H1 (cell line): ENCODE measurements around the gene NUSAP1. TPM values are rescaled to one million over a fixed set of nuclear protein-coding genes. Genes with fewer than 3 reads are reported as not detected.
"Not testable (repeated sequence)": the region's sequence is repeated elsewhere in the genome, so short reads cannot be mapped to it uniquely, and the experiment has no call there.

Source experiments
- CTCF ChIA-PET: fragments of 300-600 bp; sonication (Branson Sonifier 250); formaldehyde crosslinking; loops from one replicate; lab custom pipeline; 2021; ENCODE audit not compliant: partially characterized antibody; lab: Charles Lee
- POLR2A ChIA-PET: fragments of 300-600 bp; sonication (Branson Sonifier 250); formaldehyde crosslinking; loops from one replicate; lab custom pipeline; 2021; ENCODE audit warnings: inconsistent platforms; ENCODE audit not compliant: partially characterized antibody; lab: Charles Lee
- DNase-seq, 2 experiments: peaks; one replicate each; pipeline versions ENCODE4 v3.0.0 to v3.0.0-alpha.2; 2010 to 2022; ENCODE audit warnings: low spot score in 2 of 2, low read depth in 1 of 2, mixed read lengths in 1 of 2
- FAIRE-seq: peaks from 2 replicates; lab custom pipeline; 2011; peaks lifted over from hg19 to GRCh38; lab: Jason Lieb, UNC
- H2AFZ ChIP-seq: 2 replicates; pipeline ENCODE4 v1.8.1; 2012; ENCODE audit warnings: low read length, inconsistent platforms
- H2AK5ac ChIP-seq: 2 replicates; pipeline ENCODE4 v1.6.1; 2013; ENCODE audit warnings: low read depth, low read length
- H2BK120ac ChIP-seq: replicated peaks from 2 replicates; pipeline ENCODE3; 2013; ENCODE audit warnings: low read depth, low read length, inconsistent platforms
- H2BK12ac ChIP-seq: 2 replicates; pipeline ENCODE4 v1.6.1; 2013; ENCODE audit warnings: low read depth, low read length
- H2BK15ac ChIP-seq: 2 replicates; pipeline ENCODE4 v1.6.1; 2013; ENCODE audit warnings: low read length
- H2BK20ac ChIP-seq: 2 replicates; pipeline ENCODE4 v1.6.1; 2013; ENCODE audit warnings: low read length
- H2BK5ac ChIP-seq: 2 replicates; pipeline ENCODE4 v1.6.1; 2013; ENCODE audit warnings: low read depth, low read length
- H3K14ac ChIP-seq: 2 replicates; pipeline ENCODE4 v1.6.1; 2013; ENCODE audit warnings: inconsistent platforms; ENCODE audit not compliant: insufficient read length
- H3K18ac ChIP-seq: 2 replicates; pipeline ENCODE4 v1.6.1; 2013; ENCODE audit warnings: low read length; ENCODE audit errors: extremely low read depth
- H3K23ac ChIP-seq: 2 replicates; pipeline ENCODE4 v1.6.1; 2013; ENCODE audit warnings: inconsistent platforms; ENCODE audit not compliant: insufficient read length
- H3K23me2 ChIP-seq: 2 replicates; pipeline ENCODE4 v1.6.1; 2013; ENCODE audit warnings: low read depth, low read length
- H3K27ac ChIP-seq: 2 replicates; pipeline ENCODE4 v1.6.1; 2011; ENCODE audit warnings: low read depth, low read length, inconsistent platforms
- H3K27me3 ChIP-seq, 4 experiments: replicated peaks in 1 of 4; 1 replicate in 1 of 4; 2 replicates in 3 of 4; pipeline versions ENCODE4 v1.6.1 to v1.8.1; 2011 to 2013; ENCODE audit warnings: low read length in 3 of 4, mild to moderate bottlenecking in 3 of 4, inconsistent platforms in 2 of 4, mixed read lengths in 2 of 4, moderate library complexity in 1 of 4; ENCODE audit not compliant: control insufficient read depth in 3 of 4, insufficient read depth in 3 of 4; ENCODE audit errors: extremely low read depth in 1 of 4
- H3K36me3 ChIP-seq, 4 experiments: 2 replicates each; pipeline versions ENCODE4 v1.6.1 to v1.8.1; 2011 to 2013; ENCODE audit warnings: mild to moderate bottlenecking in 4 of 4, low read length in 3 of 4, moderate library complexity in 2 of 4, control low read depth in 1 of 4, inconsistent platforms in 1 of 4; ENCODE audit not compliant: insufficient read depth in 4 of 4, control insufficient read depth in 2 of 4
- H3K4ac ChIP-seq: replicated peaks from 2 replicates; pipeline ENCODE3; 2013; ENCODE audit warnings: low read length, low read depth, mixed read lengths, inconsistent platforms; ENCODE audit not compliant: insufficient read length
- H3K4me1 ChIP-seq, 4 experiments: replicated peaks in 1 of 4; 1 replicate in 1 of 4; 2 replicates in 3 of 4; pipeline versions ENCODE4 v1.6.1 to v1.8.1; 2011 to 2013; ENCODE audit warnings: low read length in 3 of 4, inconsistent platforms in 2 of 4, mixed read lengths in 1 of 4; ENCODE audit not compliant: insufficient read depth in 4 of 4, control insufficient read depth in 3 of 4
- H3K4me2 ChIP-seq, 2 experiments: 2 replicates each; pipeline versions ENCODE4 v1.6.1 to v1.8.1; 2011 to 2013; ENCODE audit warnings: low read depth in 2 of 2, low read length in 2 of 2, control low read depth in 1 of 2, inconsistent platforms in 1 of 2, mild to moderate bottlenecking in 1 of 2; ENCODE audit not compliant: insufficient read depth in 1 of 2
- H3K4me3 ChIP-seq, 4 experiments: fragments of 200-600, 300-600 bp in 1 of 4; sonication (generic), shearing (Covaris generic), sonication (Bioruptor Twin) in 1 of 4; 2 replicates each; pipeline versions ENCODE4 v1.5.1 to v1.8.1; 2011 to 2016; ENCODE audit warnings: low read length in 4 of 4, low read depth in 3 of 4, control low read depth in 2 of 4, inconsistent platforms in 2 of 4, mild to moderate bottlenecking in 2 of 4, mixed read lengths in 1 of 4, moderate library complexity in 1 of 4; ENCODE audit not compliant: insufficient read depth in 2 of 4; ENCODE audit errors: extremely low read depth in 1 of 4
- H3K56ac ChIP-seq: replicated peaks from 2 replicates; pipeline ENCODE3; 2013; ENCODE audit warnings: low read depth, mild to moderate bottlenecking, mixed read lengths, low read length, inconsistent platforms; ENCODE audit not compliant: insufficient read length
- H3K79me1 ChIP-seq: 2 replicates; pipeline ENCODE4 v1.6.1; 2013; ENCODE audit warnings: low read depth, low read length, control low read depth
- H3K79me2 ChIP-seq, 2 experiments: 2 replicates each; pipeline versions ENCODE4 v1.6.1 to v1.8.1; 2012 to 2013; ENCODE audit warnings: low read length in 2 of 2, mild to moderate bottlenecking in 2 of 2, inconsistent platforms in 1 of 2; ENCODE audit not compliant: insufficient read depth in 2 of 2, control insufficient read depth in 1 of 2
- H3K9ac ChIP-seq, 4 experiments: replicated peaks in 1 of 4; 1 replicate in 1 of 4; 2 replicates in 3 of 4; pipeline versions ENCODE4 v1.6.1 to v1.8.1; 2011 to 2013; ENCODE audit warnings: low read depth in 3 of 4, low read length in 3 of 4, control low read depth in 2 of 4, mild to moderate bottlenecking in 2 of 4, moderate library complexity in 2 of 4, inconsistent platforms in 1 of 4; ENCODE audit errors: extremely low read depth in 1 of 4
- H3K9me3 ChIP-seq, 2 experiments: 2 replicates each; pipeline versions ENCODE4 v1.6.1 to v1.8.1; 2012 to 2013; ENCODE audit warnings: mild to moderate bottlenecking in 2 of 2, moderate library complexity in 2 of 2, control low read depth in 1 of 2, inconsistent platforms in 1 of 2, low read depth in 1 of 2, low read length in 1 of 2, mixed read lengths in 1 of 2; ENCODE audit not compliant: insufficient read depth in 2 of 2
- H4K20me1 ChIP-seq, 2 experiments: replicated peaks in 1 of 2; 2 replicates each; pipeline versions ENCODE3 to v1.8.1; 2011 to 2013; ENCODE audit warnings: inconsistent platforms in 2 of 2, low read length in 2 of 2, mild to moderate bottlenecking in 1 of 2; ENCODE audit not compliant: insufficient read depth in 2 of 2, control insufficient read depth in 1 of 2
- H4K5ac ChIP-seq: 2 replicates; pipeline ENCODE4 v1.6.1; 2013; ENCODE audit warnings: low read length, low read depth, mixed read lengths, inconsistent platforms; ENCODE audit not compliant: insufficient read length
- H4K8ac ChIP-seq: 2 replicates; pipeline ENCODE4 v1.8.0; 2013; ENCODE audit warnings: mild to moderate bottlenecking, moderate library complexity, low read length, inconsistent platforms; ENCODE audit not compliant: insufficient read depth; ENCODE audit errors: extremely low read depth
- H4K91ac ChIP-seq: replicated peaks from 2 replicates; pipeline ENCODE3; 2013; ENCODE audit warnings: low read length, mixed read lengths, inconsistent platforms; ENCODE audit not compliant: insufficient read length
- WGBS, 2 experiments: shearing (Covaris generic) in 1 of 2; methylation state at CpG; one replicate each; pipeline versions ENCODE4 v1.1.6 to v1.1.7; 2013 to 2015; ENCODE audit warnings: low lambda C conversion rate in 2 of 2, mixed read lengths in 2 of 2, inconsistent platforms in 1 of 2, low coverage in 1 of 2, missing lambda C conversion rate in 1 of 2; ENCODE audit not compliant: insufficient replicate concordance in 2 of 2, insufficient coverage in 1 of 2, insufficient read length in 1 of 2; ENCODE audit errors: extremely low coverage in 1 of 2, missing lambda C conversion rate in 1 of 2; 5-methylcytosine and 5-hydroxymethylcytosine counted together
- polyA plus RNA-seq, 7 experiments: library from polyadenylated mRNA; depleted of rRNA in 3 of 7; stranded (reverse) in 5 of 7; unstranded in 2 of 7; fragments of >200 nt in 5 of 7; fragments of 200-250 nt in 2 of 7; gene quantifications; 1 replicate in 5 of 7; 2 replicates in 1 of 7; 4 replicates in 1 of 7; pipeline versions ENCODE4 v1.2.1 to v1.2.3, GENCODE V29; 2011 to 2013; ENCODE audit warnings: missing spikeins in 2 of 7, mixed read lengths in 2 of 7
- total RNA-seq: library from RNA; stranded (reverse); fragmentation: NEBNext Ultra II Directional; extraction: Animal tissue kit (Norgen Biotek cat#: 25700); gene quantifications from 2 replicates; pipeline ENCODE4 v1.2.1, GENCODE V29; 2021

NUSAP1 gene
- total and polyA plus RNA-seq, 2 of the 8 experiments (the other 6 are each of a cell fraction or from before 2014, with no cell fraction given) = 60.8 to 144 TPM

DNA sequence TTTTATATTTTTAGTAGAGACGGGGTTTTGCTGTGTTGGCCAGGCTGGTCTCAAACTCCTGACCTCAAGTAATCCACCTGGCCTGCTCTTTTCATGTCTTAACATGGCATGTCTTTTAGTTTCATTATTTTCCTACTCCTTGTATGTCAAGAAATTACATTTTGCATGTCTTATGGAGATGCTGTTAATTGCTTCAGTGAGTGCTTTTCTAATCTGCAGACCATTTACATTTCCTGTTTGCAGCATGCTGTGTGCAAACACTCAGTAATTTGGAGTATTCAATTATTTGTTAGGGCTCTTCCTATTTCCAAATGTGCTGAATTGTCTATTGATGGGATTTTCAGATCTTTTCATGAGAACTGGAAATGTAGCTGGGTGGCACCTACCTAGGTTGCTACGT, 31.5 kb upstream of the NUSAP1 start:
- not testable (repeated sequence) for H2BK12ac ChIP-seq, H2BK120ac ChIP-seq, H2BK5ac ChIP-seq, H3K23me2 ChIP-seq, H3K18ac ChIP-seq, DNase-seq, H4K8ac ChIP-seq, H3K14ac ChIP-seq, H3K56ac ChIP-seq, FAIRE-seq, H3K4me2 ChIP-seq, H3K79me2 ChIP-seq, H3K4ac ChIP-seq, H3K27ac ChIP-seq, H2BK15ac ChIP-seq, H4K91ac ChIP-seq, H3K23ac ChIP-seq, H3K9me3 ChIP-seq, H3K27me3 ChIP-seq, H3K79me1 ChIP-seq, H2AK5ac ChIP-seq, H3K9ac ChIP-seq, H2AFZ ChIP-seq, H2BK20ac ChIP-seq, H3K4me3 ChIP-seq, H4K5ac ChIP-seq
- H3K4me1 ChIP-seq = peaks cover 0 to 11% (median 2%) of the 10 kb centered on the region in 4 experiments; a peak in 3 of 7 replicates
- ChIA-PET CTCF (interaction anchor here (0.9 to 1.5 kb wide), 3 partner anchors 10 to 32 kb away, joined by 3 to 4 read pairs (median 3); partner anchors contain the start of genes NUSAP1 and OIP5), POLR2A (interaction anchor here (1.4 to 3.0 kb wide), 6 partner anchors 9 to 70 kb away, joined by 3 to 15 read pairs (median 8); partner anchors contain the start of genes CHP1, EXD1, NUSAP1 and OIP5)
- H3K36me3 ChIP-seq = peaks cover 4 to 42% (median 23%) of the 10 kb centered on the region in 4 experiments; a peak in 6 of 8 replicates
- 91% methylated on average over 2 of the region's 2 CpGs; no CpG with 5 or more reads in 1 of the 2 experiments for WGBS, 2 experiments
- H4K20me1 ChIP-seq = peaks cover 3 to 12% of the 10 kb centered on the region in 2 experiments
